HUES48 (cell line): ENCODE results near the gene NAMPT.

ENCODE experiments used
- H3K27ac ChIP-seq: one replicate; pipeline ENCODE4 v1.7.0; 2013; ENCODE audit warnings: low read depth, low read length, inconsistent platforms
- H3K27me3 ChIP-seq: 2 replicates; pipeline ENCODE4 v1.6.1; 2013; ENCODE audit warnings: mild to moderate bottlenecking, low read length; ENCODE audit not compliant: control insufficient read depth, insufficient read depth
- H3K36me3 ChIP-seq: 2 replicates; pipeline ENCODE4 v1.6.1; 2013; ENCODE audit warnings: low read length; ENCODE audit not compliant: control insufficient read depth, insufficient read depth
- H3K4me1 ChIP-seq: 2 replicates; pipeline ENCODE4 v1.6.1; 2013; ENCODE audit warnings: mild to moderate bottlenecking, low read length; ENCODE audit not compliant: control insufficient read depth, insufficient read depth
- H3K4me3 ChIP-seq: 2 replicates; pipeline ENCODE4 v1.5.1; 2013; ENCODE audit warnings: mild to moderate bottlenecking, low read depth, low read length
- H3K9ac ChIP-seq: 2 replicates; pipeline ENCODE4 v1.6.1; 2013; ENCODE audit warnings: mild to moderate bottlenecking, low read depth, low read length, moderate library complexity
- H3K9me3 ChIP-seq: 2 replicates; pipeline ENCODE4 v1.6.1; 2013; ENCODE audit warnings: low read length; ENCODE audit not compliant: control insufficient read depth, insufficient read depth

The NAMPT gene

GRCh38 chr7:106317971-106318370, 33.2 kb upstream of the NAMPT start:
- H3K27ac ChIP-seq: no peak overlapping the region
- no peak overlapping the region for H3K9ac ChIP-seq
- H3K4me3 ChIP-seq: no peak overlapping the region
- no peaks in the 10 kb centered on the region for H3K4me1 ChIP-seq
- no peaks in the 10 kb centered on the region for H3K36me3 ChIP-seq
- peaks cover 18% of the 10 kb centered on the region for H3K9me3 ChIP-seq
- H3K27me3 ChIP-seq: no peaks in the 10 kb centered on the region

DNA sequence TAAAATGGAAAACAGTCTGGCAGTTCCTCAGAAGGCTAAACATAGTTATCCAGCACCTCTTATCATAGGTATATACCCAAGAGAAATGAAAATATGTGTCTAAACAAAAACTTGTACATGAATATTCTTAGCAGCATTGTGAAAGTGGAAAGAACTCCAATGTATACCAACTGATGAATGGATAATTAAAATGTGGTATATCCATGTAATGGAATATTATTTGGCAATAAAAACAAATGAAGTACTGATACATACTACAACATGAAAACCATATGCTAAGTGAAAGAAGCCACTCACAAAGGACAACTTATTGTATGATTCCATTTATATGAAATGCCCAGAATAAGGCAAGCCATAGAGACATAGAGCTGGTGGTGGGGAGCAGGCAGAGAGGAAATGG, 32.2 kb upstream of the NAMPT start:
- no peaks in the 10 kb centered on the region for H3K36me3 ChIP-seq
- H3K9ac ChIP-seq: no peak overlapping the region
- H3K27me3 ChIP-seq: no peaks in the 10 kb centered on the region
- no peak overlapping the region for H3K27ac ChIP-seq
- H3K4me1 ChIP-seq: no peaks in the 10 kb centered on the region
- H3K9me3 ChIP-seq: peaks cover 18% of the 10 kb centered on the region
- no peak overlapping the region for H3K4me3 ChIP-seq

GRCh38 chr7:106314875-106315274, 30.1 kb upstream of the NAMPT start:
- Histone ChIP-seq H3K27me3 (no peaks in the 10 kb centered on the region), H3K27ac (no peak overlapping the region), H3K4me3 (no peak overlapping the region), H3K36me3 (no peaks in the 10 kb centered on the region), H3K9ac (no peak overlapping the region), H3K4me1 (no peaks in the 10 kb centered on the region), H3K9me3 (peaks cover 9% of the 10 kb centered on the region)

GRCh38 chr7:106313966-106314365, 29.2 kb upstream of the NAMPT start:
- H3K36me3 ChIP-seq: no peaks in the 10 kb centered on the region
- H3K4me1 ChIP-seq: no peaks in the 10 kb centered on the region
- no peaks in the 10 kb centered on the region for H3K27me3 ChIP-seq
- peaks cover 2% of the 10 kb centered on the region; the same call in 1 of the 2 replicates for H3K9me3 ChIP-seq
- H3K4me3 ChIP-seq: no peak overlapping the region
- no peak overlapping the region for H3K9ac ChIP-seq
- no peak overlapping the region for H3K27ac ChIP-seq

GRCh38 chr7:106313456-106313901, 28.7 kb upstream of the NAMPT start:
- 0 out of 2 replicates have a peak, but pooled peaks cover 2% of the 10 kb centered on the region for H3K9me3 ChIP-seq
- H3K27ac ChIP-seq: no peak overlapping the region
- no peak overlapping the region for H3K4me3 ChIP-seq
- H3K27me3 ChIP-seq: no peaks in the 10 kb centered on the region
- H3K9ac ChIP-seq: no peak overlapping the region
- no peaks in the 10 kb centered on the region for H3K4me1 ChIP-seq
- no peaks in the 10 kb centered on the region for H3K36me3 ChIP-seq

- Histone ChIP-seq H3K36me3 (no peaks in the 10 kb centered on the region), H3K4me3 (no peak overlapping the region), H3K9me3 (0 out of 2 replicates have a peak, but pooled peaks cover 2% of the 10 kb centered on the region), H3K27ac (no peak overlapping the region), H3K9ac (no peak overlapping the region), H3K27me3 (no peaks in the 10 kb centered on the region), H3K4me1 (no peaks in the 10 kb centered on the region)
These were observed 28.1 kb upstream of the NAMPT start for GRCh38 chr7:106312906-106313305.

DNA sequence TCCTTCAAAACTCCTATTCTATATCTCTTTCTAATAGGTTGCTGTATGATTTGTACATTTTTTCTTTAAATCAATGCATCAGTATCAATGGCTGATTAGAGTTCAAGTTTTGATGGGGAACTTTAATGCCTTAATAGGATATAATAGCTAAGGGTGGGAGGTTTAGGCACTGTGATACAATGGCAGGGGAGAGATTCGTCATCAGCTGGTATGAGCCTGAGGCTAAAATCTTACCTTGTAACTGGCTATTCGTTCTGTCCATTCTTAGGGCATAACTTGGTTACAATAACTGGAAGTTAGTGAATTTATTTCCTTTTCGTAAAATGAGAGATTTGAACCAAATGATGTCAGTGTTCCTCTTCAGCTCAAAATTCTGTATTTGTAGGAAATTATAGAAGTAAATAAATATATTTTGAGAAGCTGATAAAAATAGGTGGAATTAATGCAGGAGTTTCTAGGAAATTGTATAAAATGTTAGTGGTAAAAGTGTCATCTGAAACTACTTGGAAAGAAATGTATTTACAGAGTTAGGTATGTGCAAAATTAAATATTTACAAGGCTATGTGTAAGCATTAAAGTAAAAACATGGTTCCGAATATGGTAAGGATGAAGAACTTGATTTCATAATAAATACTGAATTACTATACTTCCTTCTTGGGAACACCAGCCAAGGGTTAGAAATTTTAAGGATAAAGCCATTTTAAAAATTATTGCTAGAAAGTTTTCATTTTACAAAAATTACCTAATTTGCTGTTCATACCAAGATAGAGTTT, 27.5 kb upstream of the NAMPT start:
- no peaks in the 10 kb centered on the region for H3K4me1 ChIP-seq
- no peak overlapping the region for H3K27ac ChIP-seq

GRCh38 chr7:106309362-106309761, 24.6 kb upstream of the NAMPT start:
- Histone ChIP-seq H3K36me3 (no peaks in the 10 kb centered on the region), H3K27ac (no peak overlapping the region), H3K4me1 (peaks cover 9% of the 10 kb centered on the region; the same call in 1 of the 2 replicates), H3K9ac (no peak overlapping the region), H3K27me3 (no peaks in the 10 kb centered on the region), H3K4me3 (no peak overlapping the region), H3K9me3 (no peaks in the 10 kb centered on the region)

More for the DNA sequence above, 27.5 kb upstream of the NAMPT start:
- Histone ChIP-seq H3K27me3 (no peaks in the 10 kb centered on the region), H3K9ac (no peak overlapping the region), H3K4me3 (no peak overlapping the region), H3K9me3 (0 out of 2 replicates have a peak, but pooled peaks cover 2% of the 10 kb centered on the region), H3K36me3 (no peaks in the 10 kb centered on the region)

GRCh38 chr7:106306256-106306655, 21.5 kb upstream of the NAMPT start:
- Histone ChIP-seq H3K9ac (no peak overlapping the region), H3K36me3 (no peaks in the 10 kb centered on the region), H3K4me3 (no peak overlapping the region), H3K4me1 (peaks cover 9% of the 10 kb centered on the region; the same call in 1 of the 2 replicates), H3K27me3 (no peaks in the 10 kb centered on the region), H3K9me3 (no peaks in the 10 kb centered on the region), H3K27ac (no peak overlapping the region)

- no peaks in the 10 kb centered on the region for H3K27me3 ChIP-seq
- no peaks in the 10 kb centered on the region for H3K36me3 ChIP-seq
- H3K9me3 ChIP-seq: no peaks in the 10 kb centered on the region
- no peak overlapping the region for H3K9ac ChIP-seq
- H3K27ac ChIP-seq: no peak overlapping the region
- no peak overlapping the region for H3K4me3 ChIP-seq
- peaks cover 9% of the 10 kb centered on the region; the same call in 1 of the 2 replicates for H3K4me1 ChIP-seq
These were observed 20.9 kb upstream of the NAMPT start for GRCh38 chr7:106305732-106306131.

- no peak overlapping the region for H3K4me3 ChIP-seq
- no peaks in the 10 kb centered on the region for H3K36me3 ChIP-seq
- H3K9ac ChIP-seq: no peak overlapping the region
- H3K9me3 ChIP-seq: no peaks in the 10 kb centered on the region
- H3K4me1 ChIP-seq: peaks cover 9% of the 10 kb centered on the region; the same call in 1 of the 2 replicates
- H3K27ac ChIP-seq: no peak overlapping the region
- no peaks in the 10 kb centered on the region for H3K27me3 ChIP-seq
These were observed 19.8 kb upstream of the NAMPT start for GRCh38 chr7:106304568-106304967.
